Gastrocnemius medialis (tissue), 4 donors: ENCODE results near the gene HNRNPUL1.

Experiments used
- CTCF ChIP-seq, 5 experiments: fragments of 450-650 bp in 3 of 5; fragments of 200-600 bp in 2 of 5; sonication (generic) in 2 of 5; IDR thresholded peaks in 4 of 5; conservative IDR thresholded peaks in 1 of 5; 1 replicate in 4 of 5; 2 replicates in 1 of 5; pipeline ENCODE4 v1.5.1; 2016 to 2019; ENCODE audit warnings: antibody characterized with exemption in 5 of 5, mild to moderate bottlenecking in 3 of 5, moderate library complexity in 3 of 5
- POLR2A ChIP-seq, 2 donors: fragments of 450-650 bp; IDR thresholded peaks; one replicate each; pipeline ENCODE4 v1.6.1; 2017; ENCODE audit warnings: antibody characterized with exemption in 2 of 2, mild to moderate bottlenecking in 2 of 2, moderate library complexity in 2 of 2

GRCh38 chr19:41249707-41250423 lies 14.3 kb upstream of the HNRNPUL1 start:
- TF ChIP-seq CTCF (IDR thresholded peaks at IDR 0.05 in 4 of 5, conservative IDR thresholded peaks at IDR 0.05 in 1 of 5) (no peak), POLR2A (IDR thresholded peaks at IDR 0.05) (no peak)
